DND-41 (cell line): Measurements from ENCODE around the gene SCAF1.

ENCODE experiments used
- CTCF ChIP-seq: IDR thresholded peaks from 2 replicates; pipeline ENCODE4 v1.5.1; 2012; ENCODE audit warnings: borderline replicate concordance, low read length, moderate library complexity, mild to moderate bottlenecking; ENCODE audit not compliant: poor library complexity, severe bottlenecking; ENCODE audit errors: extremely low read depth
- EZH2 ChIP-seq: IDR thresholded peaks from 3 replicates; pipeline ENCODE4 v1.6.1; 2012; ENCODE audit warnings: borderline replicate concordance, low read depth, mild to moderate bottlenecking, moderate library complexity, low read length, inconsistent platforms; ENCODE audit not compliant: severe bottlenecking

GRCh38 chr19:49658139-49658517 lies 16.1 kb downstream of the SCAF1 start:
- no peak for TF ChIP-seq CTCF
- TF ChIP-seq EZH2 = no peak
